ENCODE results near the gene TFCP2.
"Not testable (repeated sequence)": the region's sequence is repeated elsewhere in the genome, so short reads cannot be mapped to it uniquely, and the experiment has no call there.

The TFCP2 gene

GRCh38 chr12:51085757-51086156, 87.2 kb downstream of the TFCP2 start:
- Histone ChIP-seq H3K4me1 (ENCODE audit: control insufficient read depth, insufficient read depth, low read length) (peaks cover 5% of the 10 kb centered on the region), H3K36me3 (ENCODE audit: control insufficient read depth, insufficient read depth, low read length) (no peaks in the 10 kb centered on the region)

GRCh38 chr12:51083126-51083833, 89.7 kb downstream of the TFCP2 start, which contains the start of gene CSRNP2:
Gene CSRNP2, minus strand, starts transcription at chr12:51083596. Its CDS starts 7,035 bp downstream, at chr12:51076561.
- peak within 1 kb of the TSS; percentile 61 for H3K4me3 ChIP-seq (ENCODE audit: low read length)
- H3K9ac ChIP-seq (ENCODE audit: low read length) = peak within 1 kb of the TSS; percentile 80
- H3K9me3 ChIP-seq (ENCODE audit: control insufficient read depth, low read length) = no peaks in the 10 kb centered on the region
- H3K4me1 ChIP-seq (ENCODE audit: control insufficient read depth, insufficient read depth, low read length) = peaks cover 5% of the 10 kb centered on the region
- no peaks in the 10 kb centered on the region for H3K36me3 ChIP-seq (ENCODE audit: control insufficient read depth, insufficient read depth, low read length)
- H3K27me3 ChIP-seq (ENCODE audit: control insufficient read depth, insufficient read depth, low read length) = no peaks in the 10 kb centered on the region

More at GRCh38 chr12:51085757-51086156, 87.2 kb downstream of the TFCP2 start:
- no peak overlapping the region for H3K4me3 ChIP-seq (ENCODE audit: low read length)
- H3K9me3 ChIP-seq (ENCODE audit: control insufficient read depth, low read length) = no peaks in the 10 kb centered on the region
- H3K9ac ChIP-seq (ENCODE audit: low read length) = no peak overlapping the region
- no peaks in the 10 kb centered on the region for H3K27me3 ChIP-seq (ENCODE audit: control insufficient read depth, insufficient read depth, low read length)

DNA sequence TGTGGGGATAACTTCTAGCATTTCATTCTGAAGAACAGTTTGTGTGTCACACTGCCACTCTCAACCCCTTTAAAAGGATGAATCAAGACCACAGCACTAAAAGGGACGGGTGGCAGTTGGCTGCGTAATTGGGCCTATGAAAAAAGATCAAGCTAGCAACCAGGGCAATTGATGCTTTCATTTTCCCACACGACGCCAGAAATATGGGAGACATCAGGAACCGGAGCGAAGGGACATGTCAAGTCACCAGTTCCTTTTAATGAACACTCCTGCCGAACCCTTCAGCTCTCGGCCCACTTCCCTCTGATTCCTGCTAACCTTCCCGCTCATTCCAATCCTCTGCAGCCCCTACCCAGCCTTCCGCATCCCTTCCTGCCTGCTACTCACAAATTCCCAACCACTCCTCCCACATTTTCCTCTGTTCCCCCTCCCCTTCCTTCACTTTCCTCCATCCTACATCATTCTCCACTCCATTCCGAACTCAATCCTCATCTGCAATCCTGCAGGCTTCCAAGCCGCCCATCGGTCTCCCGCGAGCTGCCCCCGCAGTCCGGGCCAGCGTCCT, 90.3 kb downstream of the TFCP2 start:
- Histone ChIP-seq H3K9ac (ENCODE audit: low read length) (peak overlapping the region; percentile 80), H3K27me3 (ENCODE audit: control insufficient read depth, insufficient read depth, low read length) (no peaks in the 10 kb centered on the region), H3K9me3 (ENCODE audit: control insufficient read depth, low read length) (no peaks in the 10 kb centered on the region), H3K4me3 (ENCODE audit: low read length) (peak overlapping the region; percentile 61), H3K36me3 (ENCODE audit: control insufficient read depth, insufficient read depth, low read length) (no peaks in the 10 kb centered on the region), H3K4me1 (ENCODE audit: control insufficient read depth, insufficient read depth, low read length) (peaks cover 5% of the 10 kb centered on the region)

- no peaks in the 10 kb centered on the region for H3K36me3 ChIP-seq (ENCODE audit: control insufficient read depth, insufficient read depth, low read length)
- H3K27me3 ChIP-seq (ENCODE audit: control insufficient read depth, insufficient read depth, low read length) = no peaks in the 10 kb centered on the region
- H3K9me3 ChIP-seq (ENCODE audit: control insufficient read depth, low read length) = no peaks in the 10 kb centered on the region
- no peak overlapping the region for H3K9ac ChIP-seq (ENCODE audit: low read length)
- H3K4me1 ChIP-seq (ENCODE audit: control insufficient read depth, insufficient read depth, low read length) = peaks cover 5% of the 10 kb centered on the region
- no peak overlapping the region for H3K4me3 ChIP-seq (ENCODE audit: low read length)
Measured at GRCh38 chr12:51081421-51081820, 91.5 kb downstream of the TFCP2 start.

GRCh38 chr12:51080136-51080535, 92.8 kb downstream of the TFCP2 start:
- H3K9me3 ChIP-seq (ENCODE audit: control insufficient read depth, low read length) = no peaks in the 10 kb centered on the region
- peaks cover 5% of the 10 kb centered on the region for H3K4me1 ChIP-seq (ENCODE audit: control insufficient read depth, insufficient read depth, low read length)
- H3K4me3 ChIP-seq (ENCODE audit: low read length) = no peak overlapping the region
- no peaks in the 10 kb centered on the region for H3K27me3 ChIP-seq (ENCODE audit: control insufficient read depth, insufficient read depth, low read length)
- H3K9ac ChIP-seq (ENCODE audit: low read length) = no peak overlapping the region
- no peaks in the 10 kb centered on the region for H3K36me3 ChIP-seq (ENCODE audit: control insufficient read depth, insufficient read depth, low read length)

- not testable (repeated sequence) for H3K4me3 ChIP-seq (ENCODE audit: low read length); H3K36me3 ChIP-seq (ENCODE audit: control insufficient read depth, insufficient read depth, low read length); H3K9ac ChIP-seq (ENCODE audit: low read length); H3K4me1 ChIP-seq (ENCODE audit: control insufficient read depth, insufficient read depth, low read length); H3K9me3 ChIP-seq (ENCODE audit: control insufficient read depth, low read length); H3K27me3 ChIP-seq (ENCODE audit: control insufficient read depth, insufficient read depth, low read length)
Measured at GRCh38 chr12:51078866-51079265, 94.1 kb downstream of the TFCP2 start.

DNA sequence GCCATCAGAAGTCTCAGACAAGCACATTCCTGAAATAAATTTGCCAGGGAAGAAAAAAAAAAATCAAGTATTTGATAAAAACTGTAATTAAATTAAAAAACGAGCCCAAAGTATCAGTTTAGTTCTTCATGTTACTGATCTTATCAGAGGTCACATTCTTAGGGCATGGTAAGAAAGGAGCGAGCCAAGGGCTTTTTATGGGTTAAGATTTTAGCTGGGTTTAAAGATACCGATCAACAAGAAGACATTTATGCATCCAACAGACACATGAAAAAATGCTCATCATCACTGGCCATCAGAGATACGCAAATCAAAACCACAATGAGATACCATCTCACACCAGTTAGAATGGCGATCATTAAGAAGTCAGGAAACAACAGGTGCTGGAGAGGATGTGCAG, 94.6 kb downstream of the TFCP2 start:
- not testable (repeated sequence) for H3K27me3 ChIP-seq (ENCODE audit: control insufficient read depth, insufficient read depth, low read length); H3K4me3 ChIP-seq (ENCODE audit: low read length); H3K9me3 ChIP-seq (ENCODE audit: control insufficient read depth, low read length); H3K36me3 ChIP-seq (ENCODE audit: control insufficient read depth, insufficient read depth, low read length); H3K9ac ChIP-seq (ENCODE audit: low read length); H3K4me1 ChIP-seq (ENCODE audit: control insufficient read depth, insufficient read depth, low read length)

GRCh38 chr12:51077930-51078329, 95.0 kb downstream of the TFCP2 start:
- Histone ChIP-seq H3K36me3 (ENCODE audit: control insufficient read depth, insufficient read depth, low read length) (no peaks in the 10 kb centered on the region), H3K27me3 (ENCODE audit: control insufficient read depth, insufficient read depth, low read length) (no peaks in the 10 kb centered on the region), H3K4me1 (ENCODE audit: control insufficient read depth, insufficient read depth, low read length) (peaks cover 5% of the 10 kb centered on the region), H3K9me3 (ENCODE audit: control insufficient read depth, low read length) (no peaks in the 10 kb centered on the region), H3K4me3 (ENCODE audit: low read length) (no peak overlapping the region), H3K9ac (ENCODE audit: low read length) (no peak overlapping the region)

- H3K9me3 ChIP-seq (ENCODE audit: control insufficient read depth, low read length) = no peaks in the 10 kb centered on the region
- H3K4me1 ChIP-seq (ENCODE audit: control insufficient read depth, insufficient read depth, low read length) = no peaks in the 10 kb centered on the region
- H3K27me3 ChIP-seq (ENCODE audit: control insufficient read depth, insufficient read depth, low read length) = no peaks in the 10 kb centered on the region
- no peak overlapping the region for H3K9ac ChIP-seq (ENCODE audit: low read length)
- no peak overlapping the region for H3K4me3 ChIP-seq (ENCODE audit: low read length)
- H3K36me3 ChIP-seq (ENCODE audit: control insufficient read depth, insufficient read depth, low read length) = no peaks in the 10 kb centered on the region
Measured at GRCh38 chr12:51076236-51076930, 96.6 kb downstream of the TFCP2 start.

DNA sequence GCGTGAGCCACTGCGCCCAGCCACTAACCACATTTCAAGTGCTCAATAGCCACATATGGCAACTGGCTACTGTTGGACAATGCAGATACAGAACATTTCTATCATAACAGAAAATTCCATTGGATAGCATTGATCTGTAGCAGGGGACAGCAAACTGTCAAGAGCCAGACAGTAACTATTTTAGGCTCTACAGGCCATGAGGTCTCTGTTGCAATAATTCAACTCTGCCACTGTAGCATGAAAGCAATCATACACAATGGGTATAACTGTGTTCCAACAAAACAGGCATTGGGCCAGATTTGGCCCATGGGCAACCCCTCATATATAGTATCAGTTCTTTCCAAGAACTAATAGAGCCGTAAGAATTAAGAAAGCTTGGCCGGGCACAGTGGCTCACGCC, 97.5 kb downstream of the TFCP2 start:
- H3K4me3 ChIP-seq (ENCODE audit: low read length) = no peak overlapping the region
- no peaks in the 10 kb centered on the region for H3K36me3 ChIP-seq (ENCODE audit: control insufficient read depth, insufficient read depth, low read length)
- no peaks in the 10 kb centered on the region for H3K27me3 ChIP-seq (ENCODE audit: control insufficient read depth, insufficient read depth, low read length)
- no peaks in the 10 kb centered on the region for H3K4me1 ChIP-seq (ENCODE audit: control insufficient read depth, insufficient read depth, low read length)
- H3K9ac ChIP-seq (ENCODE audit: low read length) = no peak overlapping the region
- H3K9me3 ChIP-seq (ENCODE audit: control insufficient read depth, low read length) = no peaks in the 10 kb centered on the region

DNA sequence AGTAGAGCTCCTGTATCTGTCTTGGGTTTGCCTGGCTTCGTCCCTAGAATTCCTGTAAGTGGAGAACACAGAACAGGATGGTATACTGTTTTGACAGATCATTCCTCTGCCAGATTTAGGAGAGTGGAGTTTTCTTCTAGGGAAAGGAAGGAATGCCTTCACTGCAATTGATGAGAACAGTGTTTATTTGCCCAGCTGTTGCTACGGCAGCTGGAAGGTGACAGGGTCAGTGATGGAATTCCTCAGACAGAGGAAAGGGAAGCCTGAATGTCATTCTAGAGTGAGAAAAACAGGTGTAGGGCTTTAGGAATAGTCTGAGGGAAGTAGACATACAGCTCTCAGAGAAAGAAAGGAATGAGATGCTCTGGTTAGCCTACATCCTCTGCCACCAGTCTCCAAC, 101.3 kb downstream of the TFCP2 start:
- Histone ChIP-seq H3K9ac (ENCODE audit: low read length) (no peak overlapping the region), H3K9me3 (ENCODE audit: control insufficient read depth, low read length) (no peaks in the 10 kb centered on the region), H3K4me1 (ENCODE audit: control insufficient read depth, insufficient read depth, low read length) (no peaks in the 10 kb centered on the region), H3K36me3 (ENCODE audit: control insufficient read depth, insufficient read depth, low read length) (no peaks in the 10 kb centered on the region), H3K27me3 (ENCODE audit: control insufficient read depth, insufficient read depth, low read length) (no peaks in the 10 kb centered on the region), H3K4me3 (ENCODE audit: low read length) (no peak overlapping the region)

DNA sequence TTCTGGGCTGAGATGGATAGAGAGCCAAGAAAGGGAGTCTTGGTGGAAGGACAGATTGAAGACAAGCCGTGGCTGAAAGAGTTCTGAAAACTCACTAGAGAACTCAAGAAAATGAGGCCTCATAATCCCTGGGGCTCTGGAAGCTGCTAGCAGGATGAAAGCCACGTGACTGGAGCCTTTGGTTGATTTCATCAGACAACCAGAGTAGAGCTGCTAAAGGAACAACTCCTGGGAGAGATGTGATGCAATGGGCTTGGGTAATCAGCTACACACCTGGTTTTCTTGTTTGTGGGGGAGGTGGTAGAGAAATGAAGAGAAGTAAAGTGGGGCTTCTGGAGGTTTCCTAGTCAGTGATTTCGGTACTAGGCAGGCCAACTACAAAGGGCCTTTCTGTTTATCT, 102.9 kb downstream of the TFCP2 start:
- Histone ChIP-seq H3K9ac (ENCODE audit: low read length) (no peak overlapping the region), H3K9me3 (ENCODE audit: control insufficient read depth, low read length) (no peaks in the 10 kb centered on the region), H3K36me3 (ENCODE audit: control insufficient read depth, insufficient read depth, low read length) (no peaks in the 10 kb centered on the region), H3K4me3 (ENCODE audit: low read length) (no peak overlapping the region), H3K4me1 (ENCODE audit: control insufficient read depth, insufficient read depth, low read length) (no peaks in the 10 kb centered on the region), H3K27me3 (ENCODE audit: control insufficient read depth, insufficient read depth, low read length) (no peaks in the 10 kb centered on the region)
